Stimulated activated CD8-positive, alpha-beta memory T cell treated with anti-CD3 and anti-CD28 coated beads, Interleukin-7, amount 100 ng/mL, for 24 hours (primary cell): ENCODE data around the gene MORN1.

ENCODE experiments used
- DNase-seq: peaks from one replicate; pipeline ENCODE4 v3.0.0-alpha.2; 2020; ENCODE audit warnings: low read depth

The MORN1 gene

DNA sequence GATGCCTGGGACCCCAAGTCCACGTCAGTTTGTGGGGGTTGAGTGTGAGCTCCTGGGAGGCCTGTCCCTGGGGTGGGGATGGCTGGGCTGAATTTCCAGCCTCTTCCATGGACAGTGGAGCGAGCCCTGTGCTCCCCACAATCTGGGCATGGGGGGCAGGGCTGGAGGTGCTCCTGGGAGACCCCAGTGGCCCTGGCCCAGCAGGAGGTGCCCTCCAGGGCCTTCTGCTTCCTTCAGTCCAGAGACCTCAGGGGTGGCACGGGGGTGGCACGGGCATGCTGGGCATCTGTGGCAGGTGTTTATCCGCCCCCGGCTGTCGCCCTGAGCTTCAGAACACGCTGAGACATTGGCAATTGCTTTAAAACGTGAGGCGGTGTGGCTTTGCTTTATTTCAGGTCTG lies 40.9 kb downstream of the MORN1 start:
- DNase-seq, result no peak

- no peak for DNase-seq
Measured at GRCh38 chr1:2349806-2350205, 41.5 kb downstream of the MORN1 start.

- DNase-seq, result no peak
Measured at GRCh38 chr1:2348346-2349325, 42.7 kb downstream of the MORN1 start.

DNA sequence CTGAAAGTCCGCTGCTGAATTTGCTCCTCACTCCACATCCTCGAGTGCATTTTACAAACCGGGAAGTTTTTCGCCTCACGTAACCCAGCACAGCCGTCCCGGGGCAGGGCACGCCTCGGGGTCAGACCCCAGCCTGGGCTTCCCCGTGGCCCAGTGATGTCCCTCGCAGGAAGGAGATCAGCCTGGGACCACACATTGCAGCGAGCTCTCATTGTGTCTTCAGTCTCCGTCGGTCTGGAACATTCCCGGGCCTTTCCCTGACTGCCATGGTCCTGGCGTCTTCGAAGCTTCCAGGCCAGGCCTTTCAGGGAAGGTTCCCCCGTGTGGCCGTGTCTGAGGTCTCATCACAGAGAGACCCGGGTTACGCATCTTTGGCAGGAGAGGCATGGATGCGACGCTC lies 43.5 kb downstream of the MORN1 start:
- DNase-seq, result no peak

- no peak for DNase-seq
Measured at GRCh38 chr1:2347409-2347785, 44.0 kb downstream of the MORN1 start.

- DNase-seq, result no peak
Measured at GRCh38 chr1:2346691-2347408, 44.5 kb downstream of the MORN1 start.

- DNase-seq, result no peak
Measured at GRCh38 chr1:2345297-2346075, 45.9 kb downstream of the MORN1 start.

- no peak for DNase-seq
Measured at GRCh38 chr1:2344744-2345296, 46.5 kb downstream of the MORN1 start.

DNA sequence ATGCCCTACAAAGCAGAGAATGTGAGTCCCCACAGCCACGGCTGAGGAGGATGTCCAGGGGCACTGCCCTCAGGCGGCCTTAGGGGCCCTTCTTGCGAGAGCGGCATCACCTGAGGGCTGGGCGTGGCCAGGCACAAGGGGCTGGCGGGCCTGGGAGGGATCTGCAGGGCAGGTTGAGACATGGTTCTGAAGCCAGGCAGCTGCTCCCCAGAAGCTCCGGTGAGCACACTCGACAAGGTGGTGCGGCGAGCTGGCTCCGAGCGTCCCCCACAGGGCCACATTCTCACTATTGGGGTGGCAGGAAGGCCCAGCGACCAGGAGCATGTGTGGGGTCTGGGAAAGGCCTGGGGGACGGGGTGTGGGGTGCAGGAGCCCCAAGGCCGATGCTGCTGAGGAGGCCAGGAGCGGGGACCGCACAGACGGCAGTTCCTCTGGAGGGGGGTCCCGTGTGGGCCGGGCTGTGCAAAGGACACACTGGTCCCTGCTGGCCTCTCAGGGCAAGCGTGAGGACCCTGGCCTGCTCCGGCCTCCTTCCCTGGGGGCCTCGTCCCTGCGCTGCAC lies 47.2 kb downstream of the MORN1 start:
- no peak for DNase-seq

- DNase-seq, result no peak
Measured at GRCh38 chr1:2343023-2343935, 48.1 kb downstream of the MORN1 start.

DNA sequence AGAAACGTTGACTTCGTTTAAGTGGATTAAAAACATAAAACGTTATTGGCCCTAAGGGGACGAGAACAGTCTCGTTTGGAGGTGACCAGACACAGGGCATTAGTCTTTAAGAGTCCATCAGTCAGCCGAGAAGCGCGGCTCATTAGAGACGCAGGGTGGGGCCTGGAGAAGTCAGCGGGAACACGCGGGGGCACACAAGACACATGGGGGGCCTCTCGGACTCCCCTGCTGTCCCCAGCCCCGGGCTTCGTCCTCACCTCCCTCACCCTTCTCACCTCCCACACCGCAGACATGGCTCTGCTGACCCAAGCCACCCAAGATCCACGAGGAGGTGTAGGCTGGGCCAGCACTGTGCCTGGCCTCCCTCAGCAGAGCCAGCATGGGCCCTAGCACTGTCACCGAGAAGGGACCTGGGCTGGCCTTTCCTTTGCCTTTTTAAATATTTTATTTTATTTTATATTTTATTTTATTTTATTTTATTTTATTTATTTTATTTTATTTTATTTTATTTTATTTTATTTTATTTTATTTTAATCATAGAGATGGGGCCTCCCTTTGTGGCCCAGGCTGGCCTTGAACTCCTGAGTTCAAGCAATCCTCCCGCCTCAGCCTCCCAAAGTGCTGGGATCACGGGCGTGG lies 48.9 kb downstream of the MORN1 start:
- no peak for DNase-seq

- DNase-seq, result no peak
Measured at GRCh38 chr1:2341706-2342383, 49.5 kb downstream of the MORN1 start.

DNA sequence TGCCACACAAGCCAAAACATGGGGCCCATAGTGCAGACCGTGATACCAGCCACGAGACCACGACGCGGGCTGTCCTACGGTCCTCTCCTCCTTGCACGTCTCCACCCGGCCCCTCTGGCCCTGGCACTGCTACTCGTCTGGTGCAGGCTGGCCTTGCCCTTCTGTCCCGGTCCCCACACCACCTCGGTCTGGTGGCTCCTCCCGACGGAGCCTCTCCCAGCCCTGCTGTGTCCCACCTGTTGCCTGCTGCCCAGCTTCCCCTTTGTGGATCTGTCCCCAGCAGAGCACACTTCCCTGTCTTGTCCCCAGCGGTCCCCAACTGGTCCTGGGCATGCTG lies 50.5 kb downstream of the MORN1 start:
- DNase-seq, result no peak

DNA sequence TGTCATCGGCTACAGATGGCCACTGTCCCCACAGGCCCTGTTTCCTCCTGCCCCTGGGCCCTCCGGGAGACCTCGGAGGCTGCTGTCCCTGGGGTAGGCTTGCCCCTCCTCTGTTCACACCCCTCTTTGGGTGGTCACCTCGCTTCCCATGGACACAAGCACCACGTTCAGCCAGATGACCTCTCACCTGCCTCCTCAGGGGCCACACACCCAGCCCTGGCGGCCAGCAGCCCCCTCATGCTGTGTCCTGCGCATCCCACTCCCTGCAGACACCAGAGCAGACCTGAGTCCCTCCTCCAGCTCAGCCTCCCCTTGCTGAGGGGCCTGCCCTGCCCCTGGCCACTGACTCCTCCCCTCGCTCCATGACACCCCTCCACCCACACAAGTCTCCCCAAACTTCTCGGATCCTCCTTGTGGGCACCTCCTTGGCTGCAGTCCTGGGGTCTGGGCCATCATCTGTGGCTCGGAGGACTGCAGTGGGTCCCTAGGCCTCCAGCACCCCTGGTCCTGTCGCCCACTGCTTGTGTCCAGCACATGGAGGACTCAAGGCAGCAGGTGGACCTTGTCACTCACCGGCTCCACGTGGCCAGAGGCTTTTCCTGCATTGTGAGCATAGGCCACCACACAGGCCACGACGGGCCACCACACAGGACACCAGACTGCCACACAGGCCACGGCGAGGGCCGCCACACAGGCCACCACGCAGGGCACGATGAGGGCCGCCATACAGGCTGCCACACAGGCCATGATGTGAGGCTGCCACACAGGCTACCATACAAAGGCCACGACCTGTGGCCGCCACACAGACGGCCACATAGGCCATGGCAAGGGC lies 51.1 kb downstream of the MORN1 start:
- DNase-seq, result no peak

DNA sequence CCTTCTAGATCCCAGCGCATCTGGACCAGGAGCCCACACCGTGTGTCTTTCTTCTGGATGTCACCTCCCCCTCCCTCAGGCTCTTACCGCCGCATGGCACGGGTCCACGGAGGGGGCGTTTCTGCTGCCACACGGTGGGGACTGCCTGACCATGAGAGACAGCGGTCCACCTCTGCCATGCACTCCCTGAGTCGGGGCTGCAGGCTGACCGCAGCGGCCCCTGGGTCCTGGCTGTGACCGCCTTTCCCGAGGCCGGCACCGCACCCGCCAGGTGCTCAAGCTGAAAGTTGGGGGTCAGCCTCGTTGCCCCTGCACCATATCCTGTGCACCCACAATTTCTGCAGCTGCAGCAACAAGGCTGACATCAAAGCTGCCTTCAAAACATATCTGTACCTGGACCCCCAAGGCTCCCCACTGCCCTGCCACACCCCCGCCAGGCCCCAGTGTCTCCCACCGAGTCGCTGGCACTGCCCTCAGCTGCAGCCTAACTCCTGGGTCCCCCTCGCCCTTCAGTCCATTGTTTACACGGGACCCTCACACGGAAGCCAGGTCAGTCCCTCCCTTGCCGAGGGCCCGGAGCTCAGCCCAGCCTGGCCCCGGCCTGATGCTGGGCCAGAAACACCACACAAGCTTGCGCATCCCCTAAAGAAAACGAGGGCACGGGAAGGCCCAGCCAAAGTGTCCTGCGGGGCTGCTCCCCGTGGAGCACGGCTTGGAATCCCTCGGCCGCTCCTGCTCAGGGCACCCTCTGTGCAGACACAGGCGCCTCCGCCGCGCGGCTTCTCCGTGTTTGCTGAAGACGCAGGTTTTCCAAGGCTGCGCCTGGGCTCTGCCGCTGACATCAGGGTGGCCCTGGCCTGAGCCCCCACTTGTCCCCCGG lies 51.9 kb downstream of the MORN1 start:
- DNase-seq, result no peak

DNA sequence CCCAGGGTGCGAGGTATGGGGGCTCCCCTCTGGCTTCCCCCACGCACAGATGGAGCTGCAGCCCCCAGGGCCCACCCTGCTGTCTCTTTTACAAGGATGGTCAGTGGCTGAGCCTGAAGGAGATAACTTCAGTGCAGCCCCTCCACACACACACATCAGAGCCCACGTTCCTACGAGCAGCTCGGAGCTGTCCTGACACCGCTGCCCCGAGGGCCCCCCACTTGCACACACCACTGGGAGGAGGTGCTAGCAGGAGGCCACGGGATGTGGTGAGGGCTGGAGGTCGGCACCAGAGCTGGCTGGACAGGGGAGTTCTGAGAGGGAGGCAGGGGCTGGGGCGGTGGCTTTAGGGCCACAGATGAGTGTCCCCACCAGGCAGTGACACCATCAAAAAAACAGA lies 53.9 kb downstream of the MORN1 start:
- no peak for DNase-seq

- no peak for DNase-seq
Measured at GRCh38 chr1:2337081-2337480, 54.3 kb downstream of the MORN1 start.

DNA sequence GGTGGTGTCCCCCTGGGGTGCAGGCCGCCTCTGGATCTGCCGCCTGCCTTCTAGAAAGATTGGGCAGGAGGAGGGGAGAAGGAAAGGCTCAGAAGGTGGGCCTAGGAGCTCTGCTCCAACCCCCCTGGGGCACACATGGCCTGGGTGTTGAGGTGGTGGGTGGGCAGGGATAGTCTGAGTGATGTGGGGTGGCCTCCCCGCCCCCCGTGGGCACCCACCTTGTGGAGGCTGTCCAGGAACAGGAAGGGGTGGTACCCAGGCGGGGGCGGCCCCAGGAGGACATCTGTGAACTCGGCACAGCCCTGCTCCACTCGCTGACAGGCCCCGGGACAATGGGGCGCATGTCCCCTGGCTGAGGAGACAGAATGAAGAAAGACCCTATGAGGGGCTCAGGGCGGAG lies 54.9 kb downstream of the MORN1 start:
- DNase-seq, result no peak
